ENCODE measurements around the gene ZNF771. TPM values are rescaled to one million over a fixed set of nuclear protein-coding genes. Genes with fewer than 3 reads are reported as not detected.
A peak's percentile ranks its signal among the peaks of the same experiment; 100 is the strongest.

ZNF771 gene
- total RNA-seq, 1 experiment from 2014 or later = 11.0 TPM

DNA sequence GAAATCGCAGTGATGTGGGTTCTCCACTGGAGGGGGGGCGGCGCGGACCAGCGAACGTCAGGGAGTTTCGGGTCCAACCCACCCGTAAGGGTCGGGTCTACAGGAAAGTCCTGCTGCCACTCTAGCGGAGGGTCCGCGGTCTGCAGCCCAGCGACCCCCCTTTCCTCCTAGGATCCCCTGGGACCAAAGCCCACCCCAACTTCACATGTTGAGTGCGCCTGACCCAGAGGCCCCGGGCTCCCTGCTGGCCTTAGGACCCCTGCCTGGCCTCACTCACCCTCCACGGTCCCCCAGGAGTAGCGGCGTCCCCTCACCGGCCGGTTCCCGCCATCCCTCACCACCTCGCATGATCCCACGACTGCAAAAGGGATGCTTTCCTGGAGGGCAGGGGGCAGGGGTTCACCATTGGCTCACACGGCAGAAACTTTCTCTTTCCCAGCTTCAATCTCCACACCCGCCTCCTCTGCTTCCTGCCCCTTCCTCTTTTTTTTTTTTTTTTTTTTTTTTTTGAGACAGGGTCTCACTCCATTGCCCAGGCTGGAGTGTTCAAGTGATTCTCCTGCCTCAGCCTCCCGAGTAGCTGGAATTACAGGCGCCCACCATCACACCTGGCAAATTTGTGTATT is 28.1 kb upstream of the ZNF771 start (continued):
- TF ChIP-seq CEBPB (IDR thresholded peaks at IDR 0.05; ENCODE audit: low read depth) (no peak), SRF (IDR thresholded peaks at IDR 0.05; ENCODE audit: low read depth) (no peak), POLR2AphosphoS5 (IDR thresholded peaks at IDR 0.05; ENCODE audit: low read depth, low read length) (no peak), SIN3A (IDR thresholded peaks at IDR 0.05; ENCODE audit: low read depth) (no peak)

DNA sequence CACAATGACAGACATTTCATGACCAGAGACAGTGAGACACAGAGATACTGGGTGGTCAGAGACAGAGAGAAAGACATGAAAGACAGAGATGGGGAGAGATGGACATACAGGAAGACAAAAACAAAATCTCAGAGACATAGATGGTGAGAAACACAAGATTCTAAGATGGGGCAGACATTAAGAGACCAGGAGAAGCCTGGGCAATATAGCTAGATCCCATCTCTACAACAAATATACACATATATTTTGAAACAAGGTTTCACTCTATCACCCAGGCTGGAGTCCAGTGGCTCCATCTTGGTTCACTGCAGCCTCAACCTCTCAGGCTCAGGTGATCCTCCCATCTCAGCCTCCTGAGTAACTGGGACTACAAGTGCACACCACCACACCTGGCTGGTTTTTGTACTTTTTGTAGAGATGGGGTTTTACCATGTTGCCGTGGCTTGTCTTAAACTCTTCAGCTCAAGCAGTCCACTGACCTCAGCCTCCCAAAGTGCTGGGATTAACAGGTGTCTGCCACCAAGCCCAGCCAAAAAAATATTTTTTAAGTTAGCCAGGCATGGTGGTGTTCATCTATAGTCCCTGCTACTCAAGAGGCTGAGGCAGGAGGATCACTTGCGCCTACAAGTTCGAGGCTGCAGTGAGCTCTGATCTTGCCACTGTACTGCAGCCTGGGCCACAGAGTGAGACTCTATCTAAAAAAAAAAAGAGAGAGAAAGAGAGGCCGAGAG is 27.2 kb upstream of the ZNF771 start:
- no peaks in the 10 kb centered on the region for H4K20me1 ChIP-seq (ENCODE audit: insufficient read depth)
- H3K27me3 ChIP-seq (ENCODE audit: insufficient read depth, low read length) = no peaks in the 10 kb centered on the region
- no peak overlapping the region for H3K27ac ChIP-seq (ENCODE audit: low read depth, low read length)
- ATAC-seq (no peak), DNase-seq (ENCODE audit: low read depth, low spot score) (no peak)
- H3K4me3 ChIP-seq (replicated peaks in 1 of 2; ENCODE audit: low read depth in 1 of 2, low read length in 2 of 2) = no peak overlapping the region
- H3K9me3 ChIP-seq (ENCODE audit: control insufficient read depth in 1 of 2, insufficient read depth in 1 of 2, low read depth in 1 of 2, low read length in 2 of 2) = no peaks in the 10 kb centered on the region
- TSS peak; percentile 47 for BruUV-seq (replicated peaks)
- TF ChIP-seq POLR2A (IDR thresholded peaks at IDR 0.05; ENCODE audit: borderline replicate concordance, extremely low read depth, insufficient read depth, insufficient read length) = no peak
- TF ChIP-seq SRF (IDR thresholded peaks at IDR 0.05; ENCODE audit: low read depth) = no peak
- TF ChIP-seq EZH2 (IDR thresholded peaks at IDR 0.05) = no peak
- TF ChIP-seq ZFX (IDR thresholded peaks at IDR 0.05) = no peak
- no peak for TF ChIP-seq FOSL1 (IDR thresholded peaks at IDR 0.05; ENCODE audit: low read depth)
- TF ChIP-seq TCF7L2 (IDR thresholded peaks at IDR 0.05; ENCODE audit: borderline replicate concordance, extremely low read depth, insufficient read depth, insufficient read length) = no peak
- no peak for TF ChIP-seq EGR1 (IDR thresholded peaks at IDR 0.05; ENCODE audit: low read depth)
- TF ChIP-seq POLR2AphosphoS5 (IDR thresholded peaks at IDR 0.05; ENCODE audit: low read depth, low read length) = no peak
- TF ChIP-seq, protein P1, sequence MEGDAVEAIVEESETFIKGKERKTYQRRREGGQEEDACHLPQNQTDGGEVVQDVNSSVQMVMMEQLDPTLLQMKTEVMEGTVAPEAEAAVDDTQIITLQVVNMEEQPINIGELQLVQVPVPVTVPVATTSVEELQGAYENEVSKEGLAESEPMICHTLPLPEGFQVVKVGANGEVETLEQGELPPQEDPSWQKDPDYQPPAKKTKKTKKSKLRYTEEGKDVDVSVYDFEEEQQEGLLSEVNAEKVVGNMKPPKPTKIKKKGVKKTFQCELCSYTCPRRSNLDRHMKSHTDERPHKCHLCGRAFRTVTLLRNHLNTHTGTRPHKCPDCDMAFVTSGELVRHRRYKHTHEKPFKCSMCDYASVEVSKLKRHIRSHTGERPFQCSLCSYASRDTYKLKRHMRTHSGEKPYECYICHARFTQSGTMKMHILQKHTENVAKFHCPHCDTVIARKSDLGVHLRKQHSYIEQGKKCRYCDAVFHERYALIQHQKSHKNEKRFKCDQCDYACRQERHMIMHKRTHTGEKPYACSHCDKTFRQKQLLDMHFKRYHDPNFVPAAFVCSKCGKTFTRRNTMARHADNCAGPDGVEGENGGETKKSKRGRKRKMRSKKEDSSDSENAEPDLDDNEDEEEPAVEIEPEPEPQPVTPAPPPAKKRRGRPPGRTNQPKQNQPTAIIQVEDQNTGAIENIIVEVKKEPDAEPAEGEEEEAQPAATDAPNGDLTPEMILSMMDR (IDR thresholded peaks at IDR 0.05 in 2 of 3, conservative IDR thresholded peaks at IDR 0.05 in 1 of 3; ENCODE audit: borderline replicate concordance in 1 of 3, insufficient read depth in 1 of 3, low read depth in 2 of 3, low read length in 2 of 3) = no peak
- TF ChIP-seq ZNF274 (IDR thresholded peaks at IDR 0.05; ENCODE audit: low read depth, low read length) = no peak
- no peak for TF ChIP-seq ELF1 (IDR thresholded peaks at IDR 0.05; ENCODE audit: borderline replicate concordance, low read depth)
- TF ChIP-seq YY1 (IDR thresholded peaks at IDR 0.05; ENCODE audit: extremely low read depth, insufficient replicate concordance, low read depth, low read length) = no peak
- TF ChIP-seq SIN3A (IDR thresholded peaks at IDR 0.05; ENCODE audit: low read depth) = no peak
- no peak for TF ChIP-seq SP1 (IDR thresholded peaks at IDR 0.05; ENCODE audit: low read depth)
- TF ChIP-seq, protein P2, sequence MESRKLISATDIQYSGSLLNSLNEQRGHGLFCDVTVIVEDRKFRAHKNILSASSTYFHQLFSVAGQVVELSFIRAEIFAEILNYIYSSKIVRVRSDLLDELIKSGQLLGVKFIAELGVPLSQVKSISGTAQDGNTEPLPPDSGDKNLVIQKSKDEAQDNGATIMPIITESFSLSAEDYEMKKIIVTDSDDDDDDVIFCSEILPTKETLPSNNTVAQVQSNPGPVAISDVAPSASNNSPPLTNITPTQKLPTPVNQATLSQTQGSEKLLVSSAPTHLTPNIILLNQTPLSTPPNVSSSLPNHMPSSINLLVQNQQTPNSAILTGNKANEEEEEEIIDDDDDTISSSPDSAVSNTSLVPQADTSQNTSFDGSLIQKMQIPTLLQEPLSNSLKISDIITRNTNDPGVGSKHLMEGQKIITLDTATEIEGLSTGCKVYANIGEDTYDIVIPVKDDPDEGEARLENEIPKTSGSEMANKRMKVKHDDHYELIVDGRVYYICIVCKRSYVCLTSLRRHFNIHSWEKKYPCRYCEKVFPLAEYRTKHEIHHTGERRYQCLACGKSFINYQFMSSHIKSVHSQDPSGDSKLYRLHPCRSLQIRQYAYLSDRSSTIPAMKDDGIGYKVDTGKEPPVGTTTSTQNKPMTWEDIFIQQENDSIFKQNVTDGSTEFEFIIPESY (IDR thresholded peaks at IDR 0.05; ENCODE audit: extremely low read depth, insufficient replicate concordance, low read length) = no peak
- TF ChIP-seq CEBPB (IDR thresholded peaks at IDR 0.05; ENCODE audit: low read depth) = no peak
- TF ChIP-seq RAD21 (IDR thresholded peaks at IDR 0.05; ENCODE audit: low read depth) = no peak
- no peak for TF ChIP-seq EZH2phosphoT487 (IDR thresholded peaks at IDR 0.05; ENCODE audit: borderline replicate concordance)
- TF ChIP-seq, protein P3, sequence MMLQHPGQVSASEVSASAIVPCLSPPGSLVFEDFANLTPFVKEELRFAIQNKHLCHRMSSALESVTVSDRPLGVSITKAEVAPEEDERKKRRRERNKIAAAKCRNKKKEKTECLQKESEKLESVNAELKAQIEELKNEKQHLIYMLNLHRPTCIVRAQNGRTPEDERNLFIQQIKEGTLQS (IDR thresholded peaks at IDR 0.05) = no peak
- no peaks in the 10 kb centered on the region for H3K79me2 ChIP-seq (ENCODE audit: insufficient read depth, low read length)
- H3K4me1 ChIP-seq (ENCODE audit: control insufficient read depth in 1 of 2, insufficient read depth in 2 of 2, low read length in 2 of 2) = peaks cover 14 to 33% of the 10 kb centered on the region in 2 experiments
- H3K9ac ChIP-seq (ENCODE audit: low read length) = no peak overlapping the region
- H3K36me3 ChIP-seq (ENCODE audit: control insufficient read depth in 1 of 2, insufficient read depth in 2 of 2, low read length in 2 of 2) = no peaks in the 10 kb centered on the region
- no peak overlapping the region for H3K4me2 ChIP-seq (ENCODE audit: low read length)
- CTCF ChIA-PET = interaction anchor here (1.5 kb wide), 1 partner anchor 29 kb away, joined by 3 read pairs; no protein-coding TSS in a partner anchor
- POLR2A ChIA-PET = no interaction called here
- RAD21 ChIA-PET (ENCODE audit: low non-redundant PET in 1 of 2, low total read pairs in 2 of 2, uncharacterized antibody in 2 of 2, unreplicated experiment in 2 of 2) = no interaction called here
- intact Hi-C loops (cut with micrococcal nuclease) = no loop called here
- H3K9me2 ChIP-seq (ENCODE audit: insufficient read depth) = no peaks in the 10 kb centered on the region
- no peak overlapping the region for H2AFZ ChIP-seq (ENCODE audit: low read depth, low read length, poor library complexity, severe bottlenecking)
